Measurements from ENCODE around the gene LY6G6C.

Gene LY6G6C

GRCh38 chr6:31740397-31741223 lies 19.1 kb upstream of the LY6G6C start:
- no peak for DNase-seq

DNA sequence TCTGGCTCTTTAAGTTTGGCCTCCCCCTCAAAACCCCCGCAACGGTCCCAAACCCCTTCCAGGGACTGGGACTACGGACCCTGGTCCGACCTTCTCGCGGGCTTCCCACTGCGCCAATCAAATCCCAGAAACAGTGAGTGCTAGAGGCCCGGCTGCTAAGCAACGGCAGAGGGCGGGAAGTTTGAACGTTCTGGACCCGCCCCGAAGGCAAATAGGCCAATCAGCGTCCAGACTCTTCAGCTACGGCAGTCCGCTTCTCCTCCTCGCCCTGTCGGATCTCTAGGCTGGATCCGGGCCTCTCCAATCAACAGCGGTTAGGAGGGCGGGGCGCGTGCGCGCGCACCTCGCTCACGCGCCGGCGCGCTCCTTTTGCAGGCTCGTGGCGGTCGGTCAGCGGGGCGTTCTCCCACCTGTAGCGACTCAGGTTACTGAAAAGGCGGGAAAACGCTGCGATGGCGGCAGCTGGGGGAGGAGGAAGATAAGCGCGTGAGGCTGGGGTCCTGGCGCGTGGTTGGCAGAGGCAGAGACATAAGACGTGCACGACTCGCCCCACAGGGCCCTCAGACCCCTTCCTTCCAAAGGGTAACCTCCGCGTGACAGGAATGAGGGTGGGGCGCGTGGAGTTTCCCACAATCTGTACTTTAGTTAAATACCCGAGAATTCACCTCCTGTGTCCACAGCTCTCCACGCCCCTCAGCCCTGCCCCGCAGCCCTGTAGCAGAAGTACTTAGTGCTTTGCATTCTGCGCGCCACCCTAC lies 18.3 kb upstream of the LY6G6C start, which contains the start of gene MSH5:
Gene MSH5 (plus strand): TSS at position 367 of the 758 bp plus-strand sequence. CDS start 462 bp downstream, outside the sequence.
- DNase-seq, result peak; percentile 95

- DNase-seq, result peak; percentile 46
Observed at GRCh38 chr6:31737991-31738979, 16.7 kb upstream of the LY6G6C start.

GRCh38 chr6:31737315-31737990 lies 15.9 kb upstream of the LY6G6C start:
- no peak for DNase-seq

DNA sequence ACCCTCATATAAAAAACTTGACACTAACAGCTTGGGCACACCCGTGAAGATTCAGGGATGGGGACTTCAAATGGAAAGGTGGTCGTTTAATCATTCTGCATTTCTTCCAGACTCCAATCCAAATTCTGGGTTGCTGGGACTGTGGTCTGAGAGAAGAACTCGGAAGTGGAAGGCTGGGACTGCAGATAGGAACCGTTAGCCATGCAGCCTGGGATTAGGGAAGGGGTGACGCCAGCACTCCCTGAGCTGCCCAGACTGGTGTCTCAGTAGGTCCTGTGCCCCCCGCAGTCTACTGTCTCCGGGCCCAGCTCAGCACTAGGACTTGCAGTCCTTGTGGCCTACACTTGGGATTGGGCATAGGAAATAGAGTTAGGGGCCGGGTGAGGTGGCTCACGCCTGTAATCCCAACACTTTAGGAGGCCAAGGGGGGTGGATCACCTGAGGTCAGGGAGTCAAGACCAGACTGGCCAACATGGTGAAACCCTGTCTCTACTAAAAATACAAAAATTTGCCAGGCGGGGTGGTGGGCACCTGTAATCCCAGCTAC lies 15.3 kb upstream of the LY6G6C start:
- no peak for DNase-seq

GRCh38 chr6:31736021-31736767 lies 14.6 kb upstream of the LY6G6C start, which contains the start of gene CLIC1:
CLIC1 (minus strand) TSS chr6:31736530; CDS start chr6:31736300, 230 bp downstream.
- peak; percentile 76 for DNase-seq

DNA sequence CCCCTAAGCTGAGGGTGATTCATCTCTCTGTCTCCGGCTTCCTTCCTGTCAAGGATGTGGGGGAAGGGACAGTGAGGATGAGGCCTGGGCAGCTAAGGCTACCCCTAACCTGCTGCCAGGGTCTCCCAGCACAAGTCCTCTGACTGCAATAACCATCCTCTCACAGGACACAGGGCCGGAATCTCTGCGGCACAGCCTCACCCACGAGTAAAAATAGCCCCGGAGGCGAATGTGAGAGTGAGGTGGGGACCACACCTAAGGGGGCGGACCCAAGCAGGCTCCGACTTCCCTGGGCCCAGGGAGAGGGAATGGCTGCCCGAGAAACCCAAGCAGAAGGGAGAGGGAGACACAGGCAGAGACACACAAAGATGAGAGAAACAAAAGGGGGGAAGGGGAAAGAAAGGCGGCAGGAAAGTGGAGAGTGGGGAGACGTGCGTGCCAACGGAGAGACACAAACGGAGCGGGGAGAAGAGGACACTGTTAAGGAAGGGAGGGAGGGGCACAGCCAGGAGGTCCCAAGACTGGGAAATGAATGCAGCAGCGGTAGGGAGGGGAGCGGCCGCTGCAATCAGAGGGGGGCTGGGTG lies 13.4 kb upstream of the LY6G6C start:
- DNase-seq, result peak; percentile 37

DNA sequence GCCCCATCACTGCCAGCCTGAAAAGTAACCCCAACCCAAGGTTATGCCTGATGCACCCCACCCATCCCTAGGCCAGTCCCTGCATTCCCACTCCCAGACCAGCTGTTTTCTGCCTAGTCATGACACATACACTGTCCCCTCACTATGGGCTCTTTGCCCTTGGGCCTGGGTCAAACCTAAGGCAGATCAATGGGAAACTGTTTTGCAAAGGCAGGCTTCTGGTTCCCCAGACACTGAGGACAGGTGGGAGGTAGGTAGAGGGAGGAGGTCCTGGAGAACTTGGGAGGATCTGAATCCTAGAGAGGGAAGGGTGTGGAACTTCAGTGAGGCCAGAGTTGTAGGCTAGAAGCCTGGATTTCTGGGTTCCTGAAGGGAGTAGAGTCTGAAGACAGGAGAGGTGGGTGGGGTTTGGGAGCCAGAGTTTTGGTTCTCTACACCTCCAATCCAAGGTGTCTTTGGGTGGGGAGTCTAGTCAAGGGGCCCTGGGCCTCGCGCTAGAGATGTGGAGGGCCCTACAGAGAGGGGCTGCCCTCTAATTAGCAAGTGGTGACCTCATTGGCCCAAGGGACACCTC lies 12.8 kb upstream of the LY6G6C start:
- DNase-seq, result no peak

- no peak for DNase-seq
Observed at GRCh38 chr6:31733734-31734133, 12.2 kb upstream of the LY6G6C start.

DNA sequence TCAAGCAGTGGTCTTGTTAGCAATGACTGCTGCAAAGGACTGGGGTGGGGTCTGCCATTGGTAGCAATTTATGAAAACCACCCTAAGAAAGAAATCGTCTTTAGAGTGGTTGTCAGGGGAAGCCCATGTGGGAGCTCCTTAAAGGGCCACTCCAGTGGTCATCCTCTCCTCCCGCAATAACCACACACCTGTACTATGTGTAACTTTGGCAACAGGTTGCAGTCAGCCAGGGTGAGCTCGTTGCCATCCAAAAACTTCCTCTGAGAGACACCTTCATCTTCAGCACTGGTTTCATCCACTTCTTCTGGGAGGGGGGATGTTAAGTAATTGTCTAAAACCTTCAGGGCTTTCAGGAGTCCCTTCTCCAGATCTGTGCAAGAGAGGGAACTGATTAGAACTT lies 10.5 kb upstream of the LY6G6C start:
- DNase-seq, result no peak

- DNase-seq, result no peak
Observed at GRCh38 chr6:31730631-31731086, 9.1 kb upstream of the LY6G6C start.

- DNase-seq, result peak; percentile 58
Observed at GRCh38 chr6:31729979-31730630, 8.6 kb upstream of the LY6G6C start.

DNA sequence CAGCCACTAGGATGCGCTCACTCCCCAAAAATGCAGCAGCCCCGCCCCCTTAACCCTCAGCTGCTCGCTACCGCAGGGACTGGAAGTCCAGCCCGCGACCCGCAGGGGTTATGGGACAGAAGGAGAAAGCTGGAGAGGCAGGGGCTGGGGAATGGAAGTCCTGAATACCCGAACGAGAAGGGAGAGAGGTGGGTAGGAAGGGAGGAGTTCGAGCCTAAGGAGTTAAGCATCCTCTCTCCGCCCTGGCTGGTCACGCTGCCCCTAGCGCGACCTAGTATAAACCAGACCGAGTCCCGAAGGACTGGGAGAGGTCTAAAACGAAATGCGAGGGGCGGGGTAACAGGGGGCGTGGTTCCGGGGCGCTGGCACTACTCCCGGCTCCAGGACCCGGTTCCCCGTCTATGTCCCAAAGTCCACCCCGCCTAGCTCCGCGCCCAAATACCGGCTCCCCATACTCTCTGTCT lies 8.0 kb upstream of the LY6G6C start:
- DNase-seq, result peak; percentile 75

DNA sequence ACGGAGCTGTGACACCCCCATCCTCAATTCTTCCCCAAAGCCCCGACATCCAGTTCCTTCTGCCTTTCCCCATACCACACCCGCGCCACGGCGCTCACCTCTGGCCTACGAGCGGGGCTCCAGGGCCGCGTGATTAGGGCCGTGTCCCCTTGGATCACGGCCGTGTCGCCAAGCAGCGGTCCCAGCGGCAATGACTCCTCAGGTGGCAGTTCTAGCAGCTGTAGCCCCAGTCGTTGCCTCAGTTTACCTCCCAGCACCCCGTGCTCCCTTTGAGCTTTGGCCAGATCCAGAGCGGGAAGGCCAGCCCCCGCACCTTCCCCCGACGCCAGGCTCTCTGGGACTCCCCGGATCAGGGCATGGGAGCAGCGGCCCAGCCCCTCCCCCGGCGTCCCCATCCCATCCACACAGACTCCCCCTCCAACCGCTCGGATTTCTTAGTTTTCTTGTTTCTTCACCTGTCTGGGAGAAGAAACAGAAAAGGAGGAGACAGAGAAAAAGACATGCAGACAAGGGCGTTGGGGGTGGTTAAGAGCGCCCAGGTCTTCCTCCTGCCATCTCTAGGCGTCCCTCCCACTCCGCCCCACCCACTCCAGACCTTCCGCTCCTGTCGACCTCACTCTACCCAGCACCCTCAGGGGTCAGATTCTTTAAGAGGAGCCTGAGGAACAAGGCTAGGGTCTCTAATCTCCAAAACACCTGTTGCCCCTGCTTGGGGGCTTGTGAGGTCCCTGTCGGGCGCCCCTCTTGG lies 7.4 kb upstream of the LY6G6C start, which contains the start of gene DDAH2:
Gene DDAH2 (minus strand): TSS at position 533 of the 748 bp plus-strand sequence. CDS start 138 bp downstream, at position 395.
- no peak for DNase-seq

- DNase-seq, result no peak
Observed at GRCh38 chr6:31727717-31728671, 6.4 kb upstream of the LY6G6C start.

DNA sequence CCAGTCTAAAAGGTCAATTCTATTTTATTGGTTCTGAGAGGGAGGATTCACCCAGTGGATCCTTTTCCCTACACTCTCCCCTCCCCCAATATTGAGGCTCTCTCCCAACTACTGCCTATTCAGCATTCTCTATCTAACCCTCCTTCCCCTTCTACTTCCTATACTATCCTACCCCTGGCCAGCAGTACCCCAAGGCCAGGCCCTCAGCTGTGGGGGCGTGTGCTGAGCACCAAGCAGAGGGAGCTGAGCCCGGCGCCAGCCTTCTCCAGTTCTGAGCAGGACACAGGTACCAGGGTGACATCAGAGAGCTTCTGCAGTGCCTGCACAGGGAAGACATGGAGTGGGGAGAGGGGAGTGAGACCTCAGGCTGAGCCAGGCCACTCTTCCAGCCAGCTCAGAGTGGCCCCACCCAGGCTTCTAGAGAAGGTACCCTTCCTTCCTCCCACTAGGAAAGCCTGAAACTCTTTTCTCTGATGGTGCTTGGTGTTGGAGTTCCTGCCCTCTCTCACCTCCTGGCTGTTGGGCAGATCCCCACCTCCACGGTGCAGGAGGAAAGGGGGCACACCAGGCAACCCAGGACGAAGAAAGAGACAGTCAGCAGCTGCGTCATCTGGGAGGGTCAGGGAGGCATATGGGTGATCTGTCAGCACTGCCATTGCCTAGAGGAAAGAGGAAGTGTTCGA lies 5.6 kb upstream of the LY6G6C start:
- no peak for DNase-seq

Measured in stimulated activated naive CD4-positive, alpha-beta T cell treated with Interleukin-2 at 50 U/mL for 16 hours (primary cell).